GM18867 (cell line): ENCODE measurements around the gene ATG7.
"Not testable (repeated sequence)": the region's sequence is repeated elsewhere in the genome, so short reads cannot be mapped to it uniquely, and the experiment has no call there.

ENCODE experiments used
- ATAC-seq: cut with Tn5 transposase; IDR thresholded peaks from one replicate; pipeline ENCODE4 v1.9.1; 2021; ENCODE audit warnings: mild to moderate bottlenecking, moderate library complexity; ENCODE audit not compliant: unreplicated experiment

ATG7 gene

DNA sequence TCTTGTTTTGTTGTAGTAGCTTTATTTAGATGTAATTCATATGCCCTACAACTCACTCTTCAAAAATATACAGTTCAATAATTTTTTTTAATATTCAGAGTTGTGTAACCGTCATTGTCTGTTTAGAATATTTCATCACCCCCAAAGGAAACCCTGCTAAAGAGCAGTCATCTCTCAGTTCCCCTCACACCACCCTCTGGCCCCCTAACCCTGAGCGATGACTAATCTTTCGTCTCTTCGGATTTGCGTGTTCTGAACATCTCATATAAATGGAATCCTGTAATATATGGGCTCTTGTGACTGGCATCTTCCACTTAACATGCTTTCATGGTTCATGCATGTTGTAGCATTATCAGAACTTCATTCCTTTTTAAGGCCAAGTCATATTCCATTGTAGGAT, 183.8 kb downstream of the ATG7 start:
- ATAC-seq: no peak

DNA sequence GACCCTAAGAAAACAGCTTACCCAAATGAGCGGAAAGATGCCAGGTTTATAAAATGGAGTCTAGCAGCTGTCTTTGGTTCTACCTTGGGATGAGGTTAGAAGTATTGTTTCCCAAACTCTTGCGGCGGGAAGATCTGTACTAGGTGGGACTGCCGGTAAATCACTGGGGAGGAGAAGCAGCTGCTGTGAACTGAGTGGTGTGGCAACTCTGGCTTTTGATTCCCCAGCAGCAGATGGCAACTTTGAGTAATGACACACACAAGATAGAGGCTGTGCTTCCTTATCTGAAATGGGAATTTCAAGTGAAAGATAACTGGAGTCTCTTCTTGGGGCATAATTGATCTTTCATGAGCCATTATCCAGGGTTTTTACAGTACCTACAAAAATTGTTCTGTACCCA, 184.9 kb downstream of the ATG7 start:
- no peak for ATAC-seq

DNA sequence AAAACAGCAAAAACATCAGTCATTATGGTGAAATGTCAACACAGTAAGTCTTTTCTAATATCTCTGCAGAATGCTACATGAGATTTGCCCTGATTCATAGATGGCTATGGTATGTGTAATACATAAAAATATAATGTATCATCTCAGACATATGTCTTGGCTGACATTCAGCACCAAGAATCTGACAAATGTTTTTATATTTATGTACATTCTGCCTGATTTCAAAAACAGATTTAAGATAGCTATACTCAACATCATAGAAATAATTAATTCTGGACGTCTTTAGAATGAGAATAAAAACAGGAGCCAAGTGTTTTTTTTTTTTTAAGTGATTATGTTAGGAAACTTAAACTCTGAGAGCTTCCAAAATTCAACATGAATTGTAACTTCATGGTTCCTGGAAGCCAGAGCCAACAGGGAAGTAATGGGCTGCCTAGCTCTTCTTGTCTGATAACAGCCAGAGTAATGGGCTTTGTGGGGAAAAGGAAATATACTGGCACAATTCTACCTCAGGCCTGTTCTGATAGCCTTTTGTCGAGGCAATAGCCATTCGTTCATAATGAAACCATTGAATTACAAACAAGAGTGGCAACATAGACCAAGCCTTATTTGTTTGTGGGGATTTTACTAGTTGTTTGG, 187.1 kb downstream of the ATG7 start:
- no peak for ATAC-seq

DNA sequence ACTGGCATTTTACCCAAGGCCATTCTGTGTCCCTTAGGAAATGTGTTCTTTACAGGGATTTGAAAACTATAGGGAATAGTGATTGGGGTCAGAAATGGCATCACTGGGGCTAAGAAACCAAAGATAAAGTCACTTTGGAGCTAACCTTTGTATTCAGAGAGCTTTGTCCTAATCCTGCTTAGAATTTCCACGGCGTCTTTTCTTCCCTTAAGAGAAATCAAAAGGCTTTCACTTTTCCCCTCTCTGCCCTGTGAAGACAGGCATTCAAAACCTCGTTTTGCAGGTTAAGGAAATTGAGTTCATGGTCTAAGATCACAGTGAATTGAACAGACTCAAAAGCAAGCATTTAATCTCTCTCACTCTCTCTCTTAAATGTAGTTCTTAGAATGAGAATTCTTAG, 189.0 kb downstream of the ATG7 start:
- no peak for ATAC-seq

DNA sequence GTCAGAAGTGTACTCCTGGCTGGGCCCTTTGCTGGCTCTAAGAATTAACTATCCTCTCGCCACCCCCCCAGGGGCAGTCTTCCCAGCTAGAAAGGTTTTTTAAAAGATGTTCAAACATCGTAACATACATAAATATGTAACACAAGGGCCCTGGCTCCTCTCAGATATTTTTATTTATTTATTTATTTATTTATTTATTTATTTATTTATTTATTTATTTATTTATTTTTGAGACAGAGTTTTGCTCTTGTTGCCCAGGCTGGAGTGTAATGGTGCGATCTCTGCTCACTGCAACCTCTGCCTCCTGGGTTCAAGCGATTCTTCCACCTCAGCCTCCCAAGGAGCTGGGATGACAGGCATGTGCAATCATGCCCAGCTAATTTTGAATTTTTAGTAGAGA, 190.5 kb downstream of the ATG7 start:
- not testable (repeated sequence) for ATAC-seq

DNA sequence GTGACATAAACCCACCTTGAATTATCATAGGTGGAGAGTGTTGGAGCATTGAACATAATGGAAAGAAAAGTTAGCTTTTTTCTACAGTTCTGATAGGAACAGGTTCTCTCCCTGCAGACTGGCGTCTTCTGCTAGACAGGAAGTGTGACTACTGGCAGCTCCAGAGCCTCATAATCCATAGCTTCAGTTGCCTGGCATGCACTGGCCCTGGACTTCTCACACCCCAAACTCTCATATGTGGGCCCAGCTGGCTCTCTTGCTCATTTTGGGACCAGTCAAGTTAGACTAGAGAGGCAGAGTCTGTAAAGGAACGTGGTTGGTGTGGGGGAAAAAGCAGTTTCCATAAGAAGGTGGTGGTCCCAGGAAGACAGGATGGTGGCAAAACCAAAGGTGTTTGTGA, 191.4 kb downstream of the ATG7 start:
- ATAC-seq: no peak

DNA sequence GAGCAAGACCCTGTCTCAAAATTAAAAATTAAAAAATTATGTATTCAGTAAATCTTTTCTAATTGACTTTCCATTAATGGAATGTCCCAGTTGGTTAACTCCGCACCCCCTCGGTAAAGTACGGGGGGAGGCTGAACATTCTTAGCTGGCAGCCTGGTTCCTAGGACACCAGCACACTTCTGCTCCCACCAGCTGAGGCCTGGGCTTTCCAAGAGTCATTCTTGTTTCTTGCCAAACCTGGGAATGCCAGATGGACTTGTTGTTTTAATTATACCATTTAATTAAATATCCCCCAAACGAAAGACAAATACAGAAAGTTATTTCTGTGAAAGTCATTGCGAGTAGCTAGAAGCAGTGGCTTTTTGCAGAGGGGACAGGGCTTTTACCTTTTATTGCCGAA, 192.2 kb downstream of the ATG7 start:
- no peak for ATAC-seq

DNA sequence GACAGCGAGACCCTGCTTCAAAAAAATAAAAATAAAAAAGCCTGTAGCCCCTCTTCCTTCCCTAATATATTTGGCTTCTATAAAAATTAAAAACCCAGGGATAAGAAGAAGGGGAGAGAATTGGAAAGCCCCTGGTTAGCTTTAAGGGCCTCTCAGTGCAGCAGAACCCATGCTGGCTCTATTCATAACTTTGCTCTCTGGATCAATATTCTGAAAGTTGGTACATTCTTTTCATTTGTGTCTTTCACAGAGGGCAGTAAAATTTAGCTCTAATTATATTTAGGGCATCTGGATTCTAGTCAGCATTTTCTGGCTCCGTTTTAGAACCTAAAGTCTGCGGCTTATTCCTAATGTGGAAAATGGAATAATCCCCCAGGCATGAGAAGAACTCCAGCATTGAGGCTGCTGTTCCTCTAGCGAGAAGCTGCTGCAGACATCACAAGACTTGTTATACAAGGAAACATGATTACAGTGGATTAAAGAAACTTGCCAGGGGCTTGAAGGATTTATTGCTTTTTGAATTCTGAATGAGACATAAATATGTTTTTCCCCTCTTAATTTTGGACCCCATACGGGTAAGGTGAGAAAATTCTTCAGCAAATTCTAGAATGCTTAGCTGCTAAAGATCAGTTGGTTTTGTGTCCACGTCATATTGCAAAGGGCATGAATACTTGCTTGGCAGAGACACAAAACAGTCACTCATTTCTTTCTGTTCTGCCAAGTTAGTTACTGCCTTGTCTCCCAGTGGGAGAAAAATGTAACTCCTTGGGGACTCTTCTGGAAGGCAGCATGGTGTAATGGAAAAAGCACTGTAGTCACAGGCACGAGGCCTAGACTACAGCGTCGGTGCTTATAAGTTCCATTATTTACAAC, 193.8 kb downstream of the ATG7 start:
- no peak for ATAC-seq

DNA sequence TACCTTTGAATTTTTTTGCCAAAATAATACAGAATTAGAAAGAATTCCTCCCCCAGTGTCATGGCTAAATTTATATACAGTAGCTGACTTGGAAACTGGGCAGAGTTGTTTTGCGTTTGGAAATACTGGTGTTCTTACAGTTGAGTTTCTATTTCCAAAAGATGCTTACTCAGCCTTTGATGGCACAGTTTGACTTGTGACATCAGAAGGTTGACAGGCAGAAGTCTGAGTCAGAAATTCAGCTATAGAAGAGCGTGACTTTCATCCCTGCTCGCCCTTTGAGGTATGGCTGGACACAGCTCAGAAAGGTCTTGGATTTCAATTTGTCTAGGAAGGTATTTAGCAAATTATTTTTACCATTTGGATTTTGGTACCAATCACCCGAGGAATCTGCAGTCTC, 195.7 kb downstream of the ATG7 start:
- no peak for ATAC-seq

DNA sequence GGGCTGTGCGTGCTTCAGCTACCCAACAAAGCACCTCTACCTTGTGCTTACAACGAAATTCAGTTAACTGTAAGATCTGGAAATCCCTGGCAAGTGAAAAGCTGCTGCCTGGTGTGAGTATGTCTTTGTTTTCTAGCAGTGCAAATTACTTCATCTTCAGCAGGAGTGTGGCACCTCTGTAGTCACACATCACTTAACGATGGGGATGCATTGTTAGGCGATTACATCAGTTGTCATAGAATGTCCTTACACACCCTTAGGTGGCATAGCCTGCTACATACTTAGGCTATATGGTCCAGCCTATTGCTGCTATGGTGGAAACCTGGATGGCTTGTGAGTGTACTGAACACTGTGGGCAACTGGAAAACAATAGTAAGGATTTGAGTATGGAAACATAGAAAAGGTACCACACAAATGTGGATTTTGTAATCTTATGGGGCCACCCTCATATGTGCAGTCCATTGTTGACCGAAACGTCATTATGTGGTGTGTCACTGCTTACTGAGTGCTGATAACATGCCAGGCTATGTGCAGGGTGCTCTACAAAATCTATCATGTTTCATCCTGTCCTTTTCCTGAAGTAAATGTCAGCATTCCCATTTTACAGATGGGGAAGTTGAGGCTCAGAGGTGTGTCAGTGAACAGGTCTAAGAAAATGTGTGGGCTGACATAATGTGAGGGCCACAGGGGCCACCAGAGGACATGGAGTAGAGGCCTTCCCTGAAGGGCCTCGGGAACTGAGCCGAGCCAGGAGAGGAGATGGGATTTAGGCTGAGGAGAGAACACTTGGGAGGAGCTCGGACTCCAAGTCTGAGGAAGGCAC, 198.0 kb downstream of the ATG7 start:
- ATAC-seq: no peak

DNA sequence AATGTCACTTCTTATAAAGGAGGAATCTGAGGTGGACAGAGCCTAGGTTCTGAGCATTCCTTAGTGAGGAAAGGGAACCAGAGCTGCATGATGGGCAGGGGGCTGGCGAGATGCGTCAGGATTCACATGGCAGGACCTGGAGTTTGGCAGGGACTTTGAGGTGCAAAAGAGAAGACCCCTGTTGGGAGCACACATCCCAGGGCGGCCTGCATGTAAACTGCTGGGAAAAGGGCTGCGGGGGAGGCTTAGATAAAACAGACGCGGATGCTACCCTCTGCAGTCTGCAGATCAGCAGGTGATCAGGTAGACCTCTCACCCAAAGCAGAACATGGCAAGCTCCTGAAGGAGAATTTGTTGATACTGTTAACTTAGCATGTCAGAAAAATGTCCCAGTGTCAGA, 203.1 kb downstream of the ATG7 start:
- ATAC-seq: no peak

DNA sequence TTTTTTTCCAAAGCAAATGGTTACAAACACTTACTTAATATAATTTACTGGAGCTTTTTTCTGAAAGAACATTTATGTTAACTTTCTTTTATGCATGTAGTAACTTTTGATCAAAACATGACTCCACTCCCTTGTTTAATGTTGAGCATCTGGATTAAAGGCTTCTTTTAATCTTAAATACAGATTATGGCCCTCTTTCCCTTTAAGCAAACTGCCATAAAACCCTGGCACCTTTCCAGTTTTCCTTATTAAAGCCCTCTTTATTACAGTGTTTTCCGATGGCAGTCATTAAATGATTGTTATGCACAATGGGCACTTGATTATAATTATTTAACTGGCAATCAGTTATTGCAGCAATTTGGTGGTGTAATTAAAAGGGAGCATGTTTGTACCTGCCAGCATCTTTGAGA, 204.5 kb downstream of the ATG7 start:
- no peak for ATAC-seq

DNA sequence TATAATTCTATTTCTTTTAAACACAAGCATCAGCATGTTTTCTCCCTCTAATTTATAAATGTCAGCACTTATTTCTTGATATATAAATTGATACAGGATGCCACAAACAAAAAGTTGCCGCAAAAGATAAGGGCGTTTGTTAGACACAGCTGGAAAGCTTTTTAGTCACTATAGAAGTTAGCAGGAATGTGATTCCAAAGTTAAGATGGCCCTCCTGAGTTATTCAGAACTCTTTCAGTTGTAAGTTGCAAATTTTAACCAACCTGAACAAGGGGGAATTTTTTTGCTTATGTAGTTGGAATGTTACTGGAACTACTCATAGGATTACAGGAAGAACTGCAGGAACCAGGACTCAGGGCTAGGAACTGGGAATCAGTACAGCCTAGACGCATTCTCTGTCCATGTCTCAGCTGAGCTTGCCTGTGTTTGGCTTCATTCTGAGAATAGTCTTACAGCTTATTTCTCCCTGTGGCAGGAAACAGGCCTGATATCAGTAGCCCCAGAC, 205.3 kb downstream of the ATG7 start:
- ATAC-seq: no peak

DNA sequence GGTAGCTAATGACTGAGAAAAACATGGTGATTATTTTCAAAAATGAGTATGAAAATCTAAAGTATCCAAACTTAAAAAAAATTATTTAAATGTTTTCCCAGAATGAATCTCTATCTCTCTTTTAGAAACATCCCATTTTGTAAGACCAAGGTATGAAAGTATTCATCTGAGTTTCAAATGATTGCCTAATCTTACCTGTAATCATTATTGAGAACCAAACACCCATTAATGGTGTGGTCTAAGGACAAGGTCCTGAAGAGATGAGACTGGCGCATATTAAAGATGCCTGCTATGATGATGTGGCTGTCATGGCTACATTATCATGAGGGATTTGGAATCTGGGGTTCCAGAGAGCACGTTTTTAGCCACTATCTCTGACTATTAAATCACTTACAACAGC, 206.0 kb downstream of the ATG7 start:
- no peak for ATAC-seq

DNA sequence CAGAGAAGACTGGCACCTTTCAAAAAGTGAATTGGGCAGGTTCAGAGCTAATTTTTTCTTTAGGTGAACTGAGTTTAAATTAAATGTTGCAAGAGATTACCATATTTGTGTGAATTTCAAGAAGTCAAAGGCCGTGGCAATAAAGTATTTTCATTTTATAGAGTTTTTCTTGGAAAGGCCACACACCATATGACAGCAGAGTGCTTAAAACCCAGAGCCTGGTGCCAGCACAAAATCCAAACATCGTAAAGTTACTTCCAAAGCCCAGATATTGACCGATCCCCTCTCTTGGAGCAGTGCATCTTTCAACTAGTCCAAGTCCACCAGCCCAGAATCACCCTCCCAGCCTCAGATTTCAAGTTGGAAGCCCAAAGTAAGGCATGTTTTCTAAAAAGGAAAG, 207.0 kb downstream of the ATG7 start:
- no peak for ATAC-seq

DNA sequence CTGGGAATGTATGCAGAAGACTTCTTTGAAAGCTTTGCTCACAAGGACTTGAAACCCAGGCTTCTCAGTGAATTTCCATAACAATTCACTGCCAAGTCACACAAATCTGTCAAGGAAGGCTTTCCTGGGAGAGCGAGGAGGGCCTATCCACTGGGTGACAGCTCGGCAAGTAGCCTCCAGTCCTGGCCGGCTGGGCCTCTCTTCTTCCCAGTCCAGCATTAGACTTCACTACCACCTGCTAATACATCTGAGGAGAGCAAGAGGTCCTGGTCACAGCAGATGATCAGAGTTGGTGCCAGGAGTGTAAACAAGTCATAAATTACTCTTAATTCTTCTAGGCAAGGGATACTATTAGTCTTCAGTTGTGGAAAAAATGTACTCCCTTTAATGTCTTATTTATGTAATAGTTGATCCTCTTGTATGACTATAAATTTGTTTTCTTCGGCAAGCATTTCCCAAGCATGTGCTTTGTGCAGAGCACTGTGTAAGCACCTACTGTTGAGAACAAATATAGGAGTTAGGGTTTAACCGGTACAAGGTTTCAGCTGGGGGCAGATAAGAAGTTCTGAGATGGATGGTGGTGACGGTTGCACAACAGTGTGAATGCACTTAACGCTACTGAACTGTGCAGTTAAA, 208.6 kb downstream of the ATG7 start:
- ATAC-seq: no peak

DNA sequence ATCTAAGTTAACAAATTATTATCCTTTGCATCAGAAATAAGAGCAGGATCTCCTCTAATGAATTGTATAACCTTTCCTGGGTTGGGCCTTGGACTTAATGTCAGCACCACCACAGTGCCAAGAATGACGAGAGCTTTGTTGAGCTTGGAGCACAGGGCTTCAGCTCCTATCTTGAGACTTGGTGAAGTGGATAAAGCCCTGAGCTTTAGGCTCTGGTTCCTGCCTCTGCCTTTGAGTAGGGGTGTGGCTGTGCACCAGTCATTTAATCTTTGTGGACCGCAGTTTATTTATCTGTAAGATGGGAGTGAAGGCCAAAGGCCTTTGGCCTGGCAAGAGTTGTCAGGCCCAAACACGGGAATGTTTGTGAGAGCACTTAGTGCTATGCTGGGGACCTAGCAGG, 209.4 kb downstream of the ATG7 start:
- no peak for ATAC-seq

DNA sequence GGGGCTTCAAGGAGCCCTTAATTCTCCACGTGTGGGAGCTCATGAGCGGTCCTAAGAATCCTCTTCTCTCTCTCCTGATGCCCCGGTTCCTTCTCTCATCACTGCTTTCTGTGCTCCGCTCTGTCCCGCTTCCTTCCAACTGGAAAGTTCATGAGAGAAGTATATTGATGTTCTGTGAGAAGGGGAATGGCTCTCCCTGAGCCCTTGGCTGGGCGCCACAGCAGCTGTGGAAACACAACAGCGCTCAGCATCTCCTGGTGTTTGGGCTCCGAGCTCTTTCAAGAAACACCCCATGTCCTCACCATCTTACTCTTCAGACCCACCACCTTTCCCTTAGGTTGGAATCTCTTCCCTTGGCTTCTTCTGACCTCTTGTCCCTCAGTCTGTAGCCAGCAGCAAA, 209.8 kb downstream of the ATG7 start:
- ATAC-seq: no peak

DNA sequence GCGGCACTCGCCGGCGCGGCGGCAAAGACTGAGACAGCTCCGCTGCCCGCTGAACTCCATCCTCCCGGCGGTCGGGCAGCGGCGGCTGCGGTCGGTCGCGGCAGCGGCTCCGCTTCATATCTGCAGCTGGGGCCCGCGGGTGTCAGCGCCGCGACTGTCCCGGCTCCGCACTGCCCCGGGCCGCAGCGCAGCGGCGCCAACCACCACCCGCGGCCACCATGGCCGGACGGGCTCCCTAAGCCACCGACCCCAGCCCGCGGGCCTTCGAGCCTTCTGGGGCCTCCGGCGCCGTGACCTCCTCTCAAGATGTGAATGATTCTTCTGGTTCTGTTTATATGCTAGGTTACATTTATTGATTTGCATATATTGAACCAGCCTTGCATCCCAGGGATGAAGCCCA, 216.2 kb downstream of the ATG7 start:
- not testable (repeated sequence) for ATAC-seq

DNA sequence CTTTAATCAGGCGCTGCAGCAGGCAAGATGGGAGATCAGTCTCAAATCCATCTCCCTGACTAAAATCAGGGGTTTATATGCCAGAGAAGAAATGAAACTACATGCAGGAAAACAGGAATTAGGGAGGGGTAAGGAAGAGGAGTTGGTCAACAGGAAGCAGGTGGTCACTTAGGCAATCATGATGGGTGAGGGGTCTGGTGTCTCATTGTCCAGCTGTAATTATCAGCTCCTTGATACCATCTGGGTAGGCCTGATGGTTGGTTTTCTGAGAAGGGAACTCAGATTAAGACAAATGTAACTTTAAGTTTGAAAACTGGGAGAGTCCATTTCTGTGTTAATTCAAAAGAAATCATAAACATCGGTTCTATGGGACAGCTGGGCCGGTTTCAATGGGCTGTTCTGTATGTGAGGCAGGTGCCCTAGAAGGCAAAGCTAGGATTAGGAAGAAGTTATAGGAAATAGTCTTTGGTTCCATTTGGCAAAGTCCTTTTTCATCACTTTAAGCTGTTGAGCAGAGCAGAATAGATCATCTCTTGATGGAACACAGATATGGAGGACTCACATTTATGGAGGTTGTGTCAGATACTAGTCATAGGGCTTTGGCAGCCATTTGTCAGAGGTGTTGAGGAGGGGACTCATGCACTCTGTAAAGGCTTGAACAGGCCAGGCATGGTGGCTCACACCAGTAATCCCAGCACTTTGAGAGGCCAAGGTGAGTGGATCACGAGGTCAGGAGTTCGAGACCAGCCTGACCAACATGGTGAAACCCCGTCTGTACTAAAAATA, 222.1 kb downstream of the ATG7 start:
- no peak for ATAC-seq
